ENCODE results near the gene GRM1. TPM values are rescaled to one million over a fixed set of nuclear protein-coding genes. Genes with fewer than 3 reads are reported as not detected.

Gene GRM1
- total and polyA plus RNA-seq, 2 experiments from 2014 or later, result 0.29 to 0.63 TPM

DNA sequence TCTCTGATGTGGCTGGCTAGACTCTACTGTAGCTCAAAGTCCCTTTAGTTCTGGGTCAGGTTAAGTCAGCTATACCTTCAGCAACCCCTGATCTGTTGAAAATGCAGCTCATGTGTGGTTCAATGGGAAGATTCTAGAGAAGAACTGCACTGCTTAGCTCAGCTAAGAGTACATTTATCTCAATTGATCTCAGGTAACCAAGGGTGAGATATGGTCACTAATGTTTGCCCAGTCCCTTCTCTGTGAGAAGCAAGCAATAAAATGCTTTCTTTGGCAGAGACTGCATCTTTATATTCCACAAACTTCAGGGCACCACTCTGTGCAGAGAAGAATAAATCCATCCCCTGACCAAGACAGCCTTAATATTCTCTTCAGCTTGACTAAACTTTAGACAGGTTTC, 274.1 kb downstream of the GRM1 start:
- no peak overlapping the region for H3K27ac Mint-ChIP-seq
- no peaks in the 10 kb centered on the region for H3K36me3 Mint-ChIP-seq (ENCODE audit: low read depth)
- H2AFZ ChIP-seq, result 0 out of 2 replicates have a peak overlapping the region, but pooled peaks have one; percentile 29
- no peak overlapping the region for H3K4me2 ChIP-seq
- no peak overlapping the region for H3K4me3 Mint-ChIP-seq
- ATAC-seq (no peak), DNase-seq (ENCODE audit: low spot score) (no peak)
- peaks cover 9% of the 10 kb centered on the region for H3K4me1 Mint-ChIP-seq
- H3K27ac ChIP-seq (ENCODE audit: low read depth), result no peak overlapping the region
- TF ChIP-seq NANOG (IDR thresholded peaks at IDR 0.05; ENCODE audit: borderline replicate concordance) (no peak), EZH2 (IDR thresholded peaks at IDR 0.05; ENCODE audit: low read depth, unreplicated experiment) (no peak), ZNF114 (CRISPR knock-in tag; IDR thresholded peaks at IDR 0.05) (no peak), JUNB (IDR thresholded peaks at IDR 0.05; ENCODE audit: unreplicated experiment) (no peak), EZH2phosphoT487 (IDR thresholded peaks at IDR 0.05; ENCODE audit: unreplicated experiment) (no peak), CREB1 (CRISPR knock-in tag; IDR thresholded peaks at IDR 0.05; ENCODE audit: low read depth) (no peak), ZNF331 (CRISPR knock-in tag; IDR thresholded peaks at IDR 0.05; ENCODE audit: low read depth) (no peak), POLR2AphosphoS5 (IDR thresholded peaks at IDR 0.05; ENCODE audit: low read depth) (no peak), STAT1 (IDR thresholded peaks at IDR 0.05; ENCODE audit: unreplicated experiment) (no peak)
- TF ChIP-seq, protein P1, sequence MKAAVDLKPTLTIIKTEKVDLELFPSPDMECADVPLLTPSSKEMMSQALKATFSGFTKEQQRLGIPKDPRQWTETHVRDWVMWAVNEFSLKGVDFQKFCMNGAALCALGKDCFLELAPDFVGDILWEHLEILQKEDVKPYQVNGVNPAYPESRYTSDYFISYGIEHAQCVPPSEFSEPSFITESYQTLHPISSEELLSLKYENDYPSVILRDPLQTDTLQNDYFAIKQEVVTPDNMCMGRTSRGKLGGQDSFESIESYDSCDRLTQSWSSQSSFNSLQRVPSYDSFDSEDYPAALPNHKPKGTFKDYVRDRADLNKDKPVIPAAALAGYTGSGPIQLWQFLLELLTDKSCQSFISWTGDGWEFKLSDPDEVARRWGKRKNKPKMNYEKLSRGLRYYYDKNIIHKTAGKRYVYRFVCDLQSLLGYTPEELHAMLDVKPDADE (IDR thresholded peaks at IDR 0.05), result no peak
- TF ChIP-seq, protein P2, sequence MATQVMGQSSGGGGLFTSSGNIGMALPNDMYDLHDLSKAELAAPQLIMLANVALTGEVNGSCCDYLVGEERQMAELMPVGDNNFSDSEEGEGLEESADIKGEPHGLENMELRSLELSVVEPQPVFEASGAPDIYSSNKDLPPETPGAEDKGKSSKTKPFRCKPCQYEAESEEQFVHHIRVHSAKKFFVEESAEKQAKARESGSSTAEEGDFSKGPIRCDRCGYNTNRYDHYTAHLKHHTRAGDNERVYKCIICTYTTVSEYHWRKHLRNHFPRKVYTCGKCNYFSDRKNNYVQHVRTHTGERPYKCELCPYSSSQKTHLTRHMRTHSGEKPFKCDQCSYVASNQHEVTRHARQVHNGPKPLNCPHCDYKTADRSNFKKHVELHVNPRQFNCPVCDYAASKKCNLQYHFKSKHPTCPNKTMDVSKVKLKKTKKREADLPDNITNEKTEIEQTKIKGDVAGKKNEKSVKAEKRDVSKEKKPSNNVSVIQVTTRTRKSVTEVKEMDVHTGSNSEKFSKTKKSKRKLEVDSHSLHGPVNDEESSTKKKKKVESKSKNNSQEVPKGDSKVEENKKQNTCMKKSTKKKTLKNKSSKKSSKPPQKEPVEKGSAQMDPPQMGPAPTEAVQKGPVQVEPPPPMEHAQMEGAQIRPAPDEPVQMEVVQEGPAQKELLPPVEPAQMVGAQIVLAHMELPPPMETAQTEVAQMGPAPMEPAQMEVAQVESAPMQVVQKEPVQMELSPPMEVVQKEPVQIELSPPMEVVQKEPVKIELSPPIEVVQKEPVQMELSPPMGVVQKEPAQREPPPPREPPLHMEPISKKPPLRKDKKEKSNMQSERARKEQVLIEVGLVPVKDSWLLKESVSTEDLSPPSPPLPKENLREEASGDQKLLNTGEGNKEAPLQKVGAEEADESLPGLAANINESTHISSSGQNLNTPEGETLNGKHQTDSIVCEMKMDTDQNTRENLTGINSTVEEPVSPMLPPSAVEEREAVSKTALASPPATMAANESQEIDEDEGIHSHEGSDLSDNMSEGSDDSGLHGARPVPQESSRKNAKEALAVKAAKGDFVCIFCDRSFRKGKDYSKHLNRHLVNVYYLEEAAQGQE (IDR thresholded peaks at IDR 0.05; ENCODE audit: unreplicated experiment), result no peak
- TF ChIP-seq, protein P3, sequence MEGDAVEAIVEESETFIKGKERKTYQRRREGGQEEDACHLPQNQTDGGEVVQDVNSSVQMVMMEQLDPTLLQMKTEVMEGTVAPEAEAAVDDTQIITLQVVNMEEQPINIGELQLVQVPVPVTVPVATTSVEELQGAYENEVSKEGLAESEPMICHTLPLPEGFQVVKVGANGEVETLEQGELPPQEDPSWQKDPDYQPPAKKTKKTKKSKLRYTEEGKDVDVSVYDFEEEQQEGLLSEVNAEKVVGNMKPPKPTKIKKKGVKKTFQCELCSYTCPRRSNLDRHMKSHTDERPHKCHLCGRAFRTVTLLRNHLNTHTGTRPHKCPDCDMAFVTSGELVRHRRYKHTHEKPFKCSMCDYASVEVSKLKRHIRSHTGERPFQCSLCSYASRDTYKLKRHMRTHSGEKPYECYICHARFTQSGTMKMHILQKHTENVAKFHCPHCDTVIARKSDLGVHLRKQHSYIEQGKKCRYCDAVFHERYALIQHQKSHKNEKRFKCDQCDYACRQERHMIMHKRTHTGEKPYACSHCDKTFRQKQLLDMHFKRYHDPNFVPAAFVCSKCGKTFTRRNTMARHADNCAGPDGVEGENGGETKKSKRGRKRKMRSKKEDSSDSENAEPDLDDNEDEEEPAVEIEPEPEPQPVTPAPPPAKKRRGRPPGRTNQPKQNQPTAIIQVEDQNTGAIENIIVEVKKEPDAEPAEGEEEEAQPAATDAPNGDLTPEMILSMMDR (conservative IDR thresholded peaks at IDR 0.05; ENCODE audit: low read depth in 2 of 2), result no peak
- TF ChIP-seq, protein P4, sequence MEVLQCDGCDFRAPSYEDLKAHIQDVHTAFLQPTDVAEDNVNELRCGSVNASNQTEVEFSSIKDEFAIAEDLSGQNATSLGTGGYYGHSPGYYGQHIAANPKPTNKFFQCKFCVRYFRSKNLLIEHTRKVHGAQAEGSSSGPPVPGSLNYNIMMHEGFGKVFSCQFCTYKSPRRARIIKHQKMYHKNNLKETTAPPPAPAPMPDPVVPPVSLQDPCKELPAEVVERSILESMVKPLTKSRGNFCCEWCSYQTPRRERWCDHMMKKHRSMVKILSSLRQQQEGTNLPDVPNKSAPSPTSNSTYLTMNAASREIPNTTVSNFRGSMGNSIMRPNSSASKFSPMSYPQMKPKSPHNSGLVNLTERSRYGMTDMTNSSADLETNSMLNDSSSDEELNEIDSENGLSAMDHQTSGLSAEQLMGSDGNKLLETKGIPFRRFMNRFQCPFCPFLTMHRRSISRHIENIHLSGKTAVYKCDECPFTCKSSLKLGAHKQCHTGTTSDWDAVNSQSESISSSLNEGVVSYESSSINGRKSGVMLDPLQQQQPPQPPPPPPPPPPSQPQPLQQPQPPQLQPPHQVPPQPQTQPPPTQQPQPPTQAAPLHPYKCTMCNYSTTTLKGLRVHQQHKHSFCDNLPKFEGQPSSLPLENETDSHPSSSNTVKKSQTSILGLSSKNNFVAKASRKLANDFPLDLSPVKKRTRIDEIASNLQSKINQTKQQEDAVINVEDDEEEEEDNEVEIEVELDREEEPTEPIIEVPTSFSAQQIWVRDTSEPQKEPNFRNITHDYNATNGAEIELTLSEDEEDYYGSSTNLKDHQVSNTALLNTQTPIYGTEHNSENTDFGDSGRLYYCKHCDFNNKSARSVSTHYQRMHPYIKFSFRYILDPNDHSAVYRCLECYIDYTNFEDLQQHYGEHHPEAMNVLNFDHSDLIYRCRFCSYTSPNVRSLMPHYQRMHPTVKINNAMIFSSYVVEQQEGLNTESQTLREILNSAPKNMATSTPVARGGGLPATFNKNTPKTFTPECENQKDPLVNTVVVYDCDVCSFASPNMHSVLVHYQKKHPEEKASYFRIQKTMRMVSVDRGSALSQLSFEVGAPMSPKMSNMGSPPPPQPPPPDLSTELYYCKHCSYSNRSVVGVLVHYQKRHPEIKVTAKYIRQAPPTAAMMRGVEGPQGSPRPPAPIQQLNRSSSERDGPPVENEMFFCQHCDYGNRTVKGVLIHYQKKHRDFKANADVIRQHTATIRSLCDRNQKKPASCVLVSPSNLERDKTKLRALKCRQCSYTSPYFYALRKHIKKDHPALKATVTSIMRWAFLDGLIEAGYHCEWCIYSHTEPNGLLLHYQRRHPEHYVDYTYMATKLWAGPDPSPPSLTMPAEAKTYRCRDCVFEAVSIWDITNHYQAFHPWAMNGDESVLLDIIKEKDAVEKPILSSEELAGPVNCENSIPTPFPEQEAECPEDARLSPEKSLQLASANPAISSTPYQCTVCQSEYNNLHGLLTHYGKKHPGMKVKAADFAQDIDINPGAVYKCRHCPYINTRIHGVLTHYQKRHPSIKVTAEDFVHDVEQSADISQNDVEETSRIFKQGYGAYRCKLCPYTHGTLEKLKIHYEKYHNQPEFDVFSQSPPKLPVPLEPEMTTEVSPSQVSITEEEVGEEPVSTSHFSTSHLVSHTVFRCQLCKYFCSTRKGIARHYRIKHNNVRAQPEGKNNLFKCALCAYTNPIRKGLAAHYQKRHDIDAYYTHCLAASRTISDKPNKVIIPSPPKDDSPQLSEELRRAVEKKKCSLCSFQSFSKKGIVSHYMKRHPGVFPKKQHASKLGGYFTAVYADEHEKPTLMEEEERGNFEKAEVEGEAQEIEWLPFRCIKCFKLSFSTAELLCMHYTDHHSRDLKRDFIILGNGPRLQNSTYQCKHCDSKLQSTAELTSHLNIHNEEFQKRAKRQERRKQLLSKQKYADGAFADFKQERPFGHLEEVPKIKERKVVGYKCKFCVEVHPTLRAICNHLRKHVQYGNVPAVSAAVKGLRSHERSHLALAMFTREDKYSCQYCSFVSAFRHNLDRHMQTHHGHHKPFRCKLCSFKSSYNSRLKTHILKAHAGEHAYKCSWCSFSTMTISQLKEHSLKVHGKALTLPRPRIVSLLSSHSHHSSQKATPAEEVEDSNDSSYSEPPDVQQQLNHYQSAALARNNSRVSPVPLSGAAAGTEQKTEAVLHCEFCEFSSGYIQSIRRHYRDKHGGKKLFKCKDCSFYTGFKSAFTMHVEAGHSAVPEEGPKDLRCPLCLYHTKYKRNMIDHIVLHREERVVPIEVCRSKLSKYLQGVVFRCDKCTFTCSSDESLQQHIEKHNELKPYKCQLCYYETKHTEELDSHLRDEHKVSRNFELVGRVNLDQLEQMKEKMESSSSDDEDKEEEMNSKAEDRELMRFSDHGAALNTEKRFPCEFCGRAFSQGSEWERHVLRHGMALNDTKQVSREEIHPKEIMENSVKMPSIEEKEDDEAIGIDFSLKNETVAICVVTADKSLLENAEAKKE (CRISPR knock-in tag; IDR thresholded peaks at IDR 0.05), result no peak
- H3F3A ChIP-seq (replicated peaks; ENCODE audit: low read depth), result no peaks in the 10 kb centered on the region
- H4K20me1 ChIP-seq (replicated peaks; ENCODE audit: insufficient read depth), result no peaks in the 10 kb centered on the region
- H3K4me1 ChIP-seq (ENCODE audit: insufficient read depth), result peaks cover 8% of the 10 kb centered on the region; the same call in 1 of the 2 replicates
- H3K27me3 ChIP-seq (ENCODE audit: insufficient read depth), result no peaks in the 10 kb centered on the region
- H3K36me3 ChIP-seq (ENCODE audit: insufficient read depth), result no peaks in the 10 kb centered on the region
- H3K4me3 ChIP-seq, result no peak overlapping the region
- no peaks in the 10 kb centered on the region for H3K9me3 Mint-ChIP-seq
- H3K9me2 ChIP-seq (ENCODE audit: insufficient read depth), result no peaks in the 10 kb centered on the region
- no peaks in the 10 kb centered on the region for H3K79me2 ChIP-seq (replicated peaks; ENCODE audit: insufficient read depth)
- no peaks in the 10 kb centered on the region for H3K27me3 Mint-ChIP-seq (ENCODE audit: insufficient read depth, low read depth, poor library complexity)
